ENCODE data around the gene NUFIP1.

GRCh38 chr13:44921931-44922758, 67.1 kb downstream of the NUFIP1 start:
- TF ChIP-seq REST (IDR thresholded peaks at IDR 0.05; ENCODE audit: insufficient replicate concordance, low read depth) (no peak), CTCF (IDR thresholded peaks at IDR 0.05; ENCODE audit: insufficient read depth, low read length) (no peak), GABPA (IDR thresholded peaks at IDR 0.05; ENCODE audit: low read depth) (no peak), POLR2AphosphoS5 (IDR thresholded peaks at IDR 0.05; ENCODE audit: low read depth) (no peak)
